GM12872 (cell line): Measurements from ENCODE around the gene SLC25A18.
A peak's percentile ranks its signal among the peaks of the same experiment; 100 is the strongest.

ENCODE experiments used
- CTCF ChIP-seq: IDR thresholded peaks from 3 replicates; pipeline ENCODE4 v1.5.1; 2011; ENCODE audit warnings: low read depth, mild to moderate bottlenecking, low read length, moderate library complexity; ENCODE audit not compliant: insufficient read depth

The SLC25A18 gene

GRCh38 chr22:17634696-17635095 lies 71.4 kb downstream of the SLC25A18 start:
- no peak for TF ChIP-seq CTCF

- TF ChIP-seq CTCF = no peak
Measured at GRCh38 chr22:17637490-17638181, 74.3 kb downstream of the SLC25A18 start.

- 0 out of 3 replicates have a peak, but pooled peaks have one; percentile 17 for TF ChIP-seq CTCF
Measured at GRCh38 chr22:17638182-17638431, 74.8 kb downstream of the SLC25A18 start.

- TF ChIP-seq CTCF = no peak
Measured at GRCh38 chr22:17638432-17639246, 75.3 kb downstream of the SLC25A18 start, which contains the start of gene BCL2L13. Gene BCL2L13 (plus strand): TSS chr22:17638757. CDS start chr22:17655712, 16,955 bp downstream.

- TF ChIP-seq CTCF = no peak
Measured at GRCh38 chr22:17639247-17639741, 76.0 kb downstream of the SLC25A18 start.
